SH-SY5Y (cell line): ENCODE results near the gene BTF3.

Source experiments
- GATA2 ChIP-seq: IDR thresholded peaks from 2 replicates; pipeline ENCODE4 v1.6.1; 2011; ENCODE audit warnings: mild to moderate bottlenecking, low read depth, low read length
- GATA3 ChIP-seq: IDR thresholded peaks from 2 replicates; pipeline ENCODE4 v1.6.1; 2011; ENCODE audit warnings: low read depth, mild to moderate bottlenecking, low read length, moderate library complexity

DNA sequence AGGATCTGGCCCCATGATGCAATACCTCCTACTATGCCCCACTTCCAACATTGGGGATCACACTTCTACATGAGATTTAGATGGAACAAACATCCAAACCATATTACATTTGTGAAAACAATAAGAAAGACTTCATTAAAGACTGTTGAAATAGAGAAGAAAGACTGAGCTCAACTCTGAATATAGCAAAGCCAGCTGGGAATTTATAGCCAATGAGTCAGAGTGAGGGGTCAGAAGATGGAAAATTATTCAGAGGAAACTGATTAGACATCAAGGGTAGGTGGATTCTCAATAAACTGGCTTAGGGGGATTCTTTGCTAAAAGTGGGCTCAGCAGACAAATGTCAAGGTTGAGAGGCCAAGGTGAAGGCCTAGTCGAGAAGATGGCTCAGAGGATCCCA lies 25.6 kb downstream of the BTF3 start:
- TF ChIP-seq GATA2 (no peak), GATA3 (no peak)
